GM21515 (cell line): ENCODE measurements around the gene CDH5.
"Not testable (repeated sequence)": the region's sequence is repeated elsewhere in the genome, so short reads cannot be mapped to it uniquely, and the experiment has no call there.

ENCODE experiments used
- ATAC-seq: cut with Tn5 transposase; IDR thresholded peaks from one replicate; pipeline ENCODE4 v1.9.1; 2021; ENCODE audit not compliant: unreplicated experiment

Gene CDH5

DNA sequence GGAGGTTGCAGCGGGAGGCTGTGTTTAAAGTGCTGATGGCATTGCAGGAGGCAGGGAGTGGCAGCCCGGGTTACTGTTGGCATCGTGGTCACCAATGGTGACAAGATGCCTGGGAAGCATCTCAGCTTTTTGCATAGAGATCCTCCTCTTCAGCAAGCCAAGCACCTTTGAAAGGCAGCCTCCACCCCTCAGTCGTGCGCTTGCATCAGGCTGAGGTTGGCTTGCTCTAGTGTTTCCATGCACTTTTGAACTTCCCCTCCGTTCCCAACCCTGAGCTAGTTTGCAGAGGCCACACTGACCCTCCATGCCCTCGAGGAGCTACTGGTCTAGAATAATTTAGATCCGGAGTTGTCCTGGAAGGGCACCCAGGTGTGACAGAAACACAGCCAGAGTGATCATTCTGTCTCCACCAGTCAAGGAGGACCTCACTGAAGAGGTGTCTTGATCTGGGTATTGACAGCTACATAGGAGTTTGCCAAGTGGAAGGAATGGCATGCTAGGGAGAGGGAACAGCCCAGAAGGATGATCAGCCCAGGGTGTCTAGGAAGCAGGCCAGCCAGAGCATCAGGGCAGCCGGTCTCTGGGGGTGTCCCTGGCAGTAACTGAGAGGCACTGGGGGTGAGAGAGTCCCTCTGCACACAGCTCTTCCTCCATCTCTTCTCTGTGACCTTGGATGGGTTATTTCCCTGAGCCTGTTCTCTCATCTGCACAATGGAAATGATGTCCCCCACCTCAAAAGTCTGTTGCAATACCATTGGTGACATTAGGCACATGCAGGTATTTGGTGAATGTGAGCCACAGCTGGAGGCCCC, 68.3 kb downstream of the CDH5 start:
- ATAC-seq, result no peak

DNA sequence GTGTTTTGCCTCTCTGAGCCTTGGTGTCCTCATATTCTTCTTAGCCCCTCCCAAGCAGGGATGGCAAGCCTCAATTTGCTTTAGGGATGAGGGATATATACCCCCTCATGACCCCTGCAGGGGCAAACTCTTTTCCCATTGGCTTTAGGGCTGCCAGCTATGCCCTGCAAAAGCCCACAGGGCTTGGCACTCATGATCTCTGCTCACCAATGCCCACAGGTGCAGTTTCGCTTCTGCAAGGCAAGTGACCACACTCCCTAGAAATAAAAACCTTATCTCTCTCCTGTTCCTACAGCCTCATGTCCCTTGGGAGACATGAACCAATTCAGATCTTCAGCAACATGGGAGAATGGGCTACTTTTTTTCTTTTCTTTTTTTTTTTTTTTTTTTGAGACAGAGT, 69.4 kb downstream of the CDH5 start:
- ATAC-seq, result no peak

DNA sequence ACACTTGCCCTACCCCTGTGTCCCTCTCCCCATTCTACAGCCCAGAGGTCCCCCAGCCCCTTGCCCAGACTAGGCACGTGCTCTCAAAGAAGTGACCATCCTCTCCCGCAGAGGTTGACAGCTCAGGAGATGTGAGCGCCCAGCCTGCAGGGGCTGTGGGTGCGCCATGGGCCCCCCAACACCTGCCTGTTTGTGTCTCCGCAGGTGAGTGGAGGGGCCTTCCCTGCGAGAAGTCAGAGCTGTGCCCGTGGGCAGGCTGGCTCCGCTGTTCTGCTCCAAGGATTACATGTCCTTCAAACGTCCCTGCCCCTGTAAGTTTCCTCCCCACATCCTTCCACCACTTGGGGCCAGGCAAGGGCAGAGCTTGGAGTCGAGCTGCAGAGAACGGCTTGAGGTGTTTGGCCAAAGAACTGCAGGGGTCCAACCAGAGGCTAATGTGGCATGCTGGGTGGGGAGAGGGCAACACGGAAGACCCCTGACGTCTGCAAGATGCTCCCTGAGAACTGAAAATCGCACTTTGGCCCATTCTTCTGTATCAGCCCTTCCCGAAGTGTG, 71.0 kb downstream of the CDH5 start:
- no peak for ATAC-seq

DNA sequence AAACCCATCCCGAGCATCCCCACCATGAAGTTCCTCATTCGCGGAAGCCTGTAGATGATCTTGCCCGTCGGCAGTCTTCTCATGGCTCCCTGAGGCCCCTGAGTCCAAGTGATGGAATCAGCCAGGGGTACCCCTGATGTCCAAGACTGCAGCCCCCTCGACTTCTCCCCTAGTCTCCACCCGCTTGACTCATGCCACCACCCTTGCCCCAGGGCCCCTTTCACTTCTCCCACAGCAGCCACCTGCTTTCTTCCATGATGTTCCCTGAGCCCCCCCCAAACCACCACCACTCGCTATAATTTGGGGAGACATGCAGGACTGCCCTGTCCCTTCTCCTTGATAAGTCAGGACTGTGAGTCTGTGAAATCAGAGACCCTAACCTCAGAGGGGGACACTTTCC, 72.0 kb downstream of the CDH5 start:
- no peak for ATAC-seq

DNA sequence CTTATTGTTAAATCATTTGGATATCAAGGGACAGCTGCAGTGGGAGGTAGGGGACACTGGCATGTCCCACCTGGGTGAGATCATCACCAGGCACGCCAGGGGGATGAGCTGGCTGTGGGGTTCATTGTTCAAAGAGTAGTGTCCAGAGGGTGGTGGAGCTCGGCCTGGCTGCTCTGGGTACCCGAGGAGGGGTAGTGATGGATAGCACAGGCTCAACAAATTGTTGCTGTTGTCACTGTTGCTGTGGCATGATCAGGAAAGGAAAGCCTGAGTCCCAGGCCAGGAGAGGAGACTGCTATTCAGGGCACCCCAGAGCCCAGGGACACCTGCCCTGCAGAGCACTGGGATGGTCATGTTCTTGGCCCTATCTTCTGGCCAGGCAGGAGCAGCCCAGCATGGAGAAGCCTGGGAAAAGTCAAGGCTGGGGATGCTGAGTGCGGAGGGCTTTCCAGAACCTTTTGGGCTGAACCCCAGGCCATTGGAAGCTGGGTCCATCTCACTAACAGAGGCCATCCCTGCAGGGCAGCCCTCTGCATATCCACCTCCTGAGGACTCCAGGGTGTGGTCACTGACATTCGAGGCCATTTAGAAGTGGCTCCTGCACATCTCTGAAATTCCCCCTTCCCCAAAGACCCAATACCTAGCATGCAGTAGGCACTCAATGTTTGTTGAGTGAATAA, 72.7 kb downstream of the CDH5 start:
- no peak for ATAC-seq

DNA sequence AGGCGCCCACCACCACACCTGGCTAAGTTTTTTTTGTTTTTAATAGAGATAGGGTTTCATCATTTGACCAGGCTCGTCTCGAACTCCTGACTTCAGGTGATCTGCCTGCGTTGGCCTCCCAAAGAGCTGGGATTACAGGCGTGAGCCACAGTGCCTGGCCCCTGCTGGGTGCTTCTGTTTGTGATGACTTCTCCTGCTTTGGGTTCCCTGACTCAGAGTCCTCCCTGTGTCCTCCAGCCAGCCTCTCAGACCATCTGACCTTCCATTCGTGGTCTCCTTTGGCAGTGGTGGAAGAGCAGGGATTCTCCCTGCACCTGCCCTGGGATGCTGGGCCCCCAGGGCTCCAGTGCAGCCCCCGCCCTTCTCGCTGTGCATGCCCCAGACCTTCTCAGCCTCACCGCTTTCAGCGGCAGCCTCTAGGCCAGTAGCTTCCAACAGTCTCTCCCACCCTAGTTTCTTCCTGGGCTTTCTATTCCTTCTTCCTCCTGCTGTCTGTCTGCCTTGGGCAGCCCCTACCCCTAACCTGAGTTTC, 73.8 kb downstream of the CDH5 start:
- ATAC-seq, result no peak

DNA sequence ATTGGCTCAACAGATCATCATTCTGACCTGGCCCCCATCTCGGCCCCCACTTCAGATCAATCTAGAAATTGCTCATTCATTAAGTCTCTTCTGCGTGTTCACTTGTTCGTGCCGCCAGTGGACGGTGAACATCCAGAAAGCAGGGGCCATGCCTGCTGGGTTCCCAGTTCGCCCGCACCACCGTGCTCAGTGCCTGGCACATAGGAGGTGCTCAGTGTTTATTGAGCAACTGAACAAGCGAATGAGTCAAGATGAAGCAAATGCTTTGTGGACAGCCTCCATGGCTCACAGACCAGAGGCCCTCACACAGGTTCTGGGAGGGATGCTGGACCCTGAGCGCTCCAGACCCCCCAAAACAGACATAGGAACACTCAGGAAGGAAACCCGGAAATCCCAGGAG, 74.5 kb downstream of the CDH5 start:
- ATAC-seq, result no peak

DNA sequence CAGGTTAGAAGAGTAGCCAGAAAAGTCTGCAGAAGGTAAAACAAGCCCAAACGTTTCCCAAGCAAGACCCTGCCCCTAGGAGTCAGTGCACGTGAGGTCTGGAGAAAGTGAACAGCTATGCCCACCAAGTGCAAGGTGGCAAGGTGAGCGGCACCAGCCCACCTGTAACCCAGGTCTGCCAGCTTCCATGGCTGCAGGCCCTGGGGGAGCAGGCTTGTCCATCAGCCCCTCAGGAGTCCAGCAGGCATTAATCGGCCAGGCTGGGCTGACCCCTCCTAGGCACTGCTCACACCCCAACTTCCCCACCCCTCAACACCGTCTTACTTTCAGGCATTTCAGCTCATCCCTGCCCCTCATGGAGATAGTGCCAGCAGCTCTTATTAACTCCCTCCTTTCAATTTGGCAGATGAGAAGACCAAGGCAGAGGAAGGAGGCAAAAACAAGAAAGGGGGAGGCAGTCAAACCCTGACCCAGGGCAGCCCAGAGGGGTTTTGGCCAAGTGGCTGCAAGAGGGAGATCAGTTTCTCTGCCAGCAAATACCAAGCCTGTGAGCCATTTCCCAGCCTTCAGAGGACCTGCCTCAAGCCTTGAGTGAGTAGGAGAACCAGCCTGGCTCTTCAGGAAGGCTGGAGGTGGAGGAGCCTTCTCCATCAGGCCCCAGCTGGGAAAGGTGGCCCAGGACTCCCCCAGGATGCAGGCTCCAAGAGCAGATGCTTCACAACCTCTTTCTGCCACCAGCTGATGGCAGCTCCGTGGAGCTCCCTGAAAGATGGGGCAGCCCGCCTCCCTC, 75.3 kb downstream of the CDH5 start:
- ATAC-seq, result no peak

DNA sequence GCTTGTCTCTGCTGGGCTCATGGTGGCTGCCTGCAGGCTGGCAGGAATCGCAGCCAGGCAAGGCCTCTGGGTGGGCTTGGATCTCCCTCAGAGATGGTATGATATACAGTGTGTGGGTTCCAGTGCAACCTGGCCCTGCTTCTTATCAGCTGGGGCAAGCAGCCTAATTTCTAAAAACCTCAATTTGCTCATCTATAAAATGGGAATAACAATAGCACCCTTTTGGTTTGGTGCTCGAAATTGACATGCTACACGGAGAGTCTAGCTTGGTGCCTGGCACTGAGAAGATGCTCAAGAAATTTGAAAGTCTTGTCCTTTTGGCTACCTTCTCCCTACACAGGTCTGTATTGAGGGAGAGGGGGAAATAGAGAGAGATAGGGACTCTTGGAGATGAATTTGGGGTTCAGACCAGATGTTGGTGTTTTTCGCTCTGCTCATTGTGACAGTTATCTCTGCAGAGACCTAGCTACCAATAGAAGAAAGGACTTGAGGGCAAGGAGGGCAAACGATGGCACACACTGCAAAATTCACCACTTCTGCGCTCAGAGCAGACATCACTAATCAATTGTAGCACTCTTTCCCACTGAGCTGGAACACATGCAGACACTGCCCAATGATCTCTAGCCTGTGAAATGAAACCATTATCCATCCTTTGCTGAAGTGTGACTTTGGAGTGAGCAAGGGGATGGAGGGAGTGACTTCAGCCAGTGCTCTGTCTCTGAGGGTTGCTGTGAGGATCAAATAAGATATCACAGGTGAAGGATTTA, 76.2 kb downstream of the CDH5 start:
- no peak for ATAC-seq

DNA sequence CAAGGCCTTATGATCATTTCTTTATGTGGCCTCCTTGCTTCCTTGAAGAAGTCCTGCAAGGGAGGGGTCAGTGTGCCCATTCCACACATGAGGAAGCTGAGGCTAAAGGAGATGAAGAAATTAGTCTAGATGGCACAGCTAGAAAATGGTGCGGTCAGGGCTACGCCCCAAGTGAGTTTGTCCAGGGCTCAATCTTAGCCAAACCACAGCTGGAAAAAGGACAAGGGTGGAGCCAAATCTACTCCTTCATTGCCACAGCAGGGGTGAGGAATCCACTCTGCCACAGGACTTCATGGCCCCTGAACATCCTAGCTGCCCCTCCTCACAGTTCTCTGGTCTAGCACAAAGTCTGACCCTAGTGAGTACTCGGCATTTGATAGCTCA, 76.8 kb downstream of the CDH5 start:
- ATAC-seq, result no peak

DNA sequence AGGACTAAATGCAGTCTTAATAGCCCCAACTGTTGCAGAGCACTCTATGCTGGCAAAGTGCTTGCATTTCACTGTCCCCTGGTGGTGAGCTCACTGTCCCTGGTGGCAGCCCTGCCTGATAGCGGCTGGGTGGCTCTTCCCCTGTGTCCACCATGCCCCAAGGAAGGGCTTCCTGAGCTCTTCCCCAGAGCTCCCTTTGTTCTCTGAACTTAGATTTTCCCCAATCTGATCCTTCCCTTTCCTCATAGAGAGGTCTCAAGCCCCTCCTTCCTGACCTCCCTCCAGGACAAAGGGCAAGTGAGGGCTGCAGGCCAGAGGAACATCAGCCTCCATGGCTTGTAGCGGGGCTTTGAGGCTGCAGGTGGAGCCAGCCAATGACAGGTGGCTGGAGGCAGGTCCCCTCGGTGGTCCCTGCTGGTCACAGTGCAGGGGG, 77.6 kb downstream of the CDH5 start:
- ATAC-seq, result no peak

DNA sequence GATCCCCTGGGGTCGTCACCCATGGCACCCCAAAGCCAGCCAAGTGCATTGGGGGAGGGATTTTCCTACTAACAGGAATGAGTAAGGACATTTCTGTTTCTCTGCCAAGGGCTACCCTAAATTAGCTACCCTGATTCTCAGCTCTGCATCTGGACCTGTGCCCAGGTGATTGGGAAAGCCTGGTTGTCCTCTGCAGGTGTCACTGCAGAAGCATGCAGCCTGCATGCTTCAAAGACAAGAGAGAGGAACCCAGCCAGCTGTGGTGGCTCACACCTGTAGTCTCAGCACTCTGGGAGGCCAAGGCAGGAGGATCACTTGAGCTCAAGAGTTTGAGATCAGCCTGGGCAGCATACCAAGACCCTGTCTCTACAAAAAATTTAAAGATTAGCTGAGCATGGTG, 80.2 kb downstream of the CDH5 start:
- no peak for ATAC-seq

DNA sequence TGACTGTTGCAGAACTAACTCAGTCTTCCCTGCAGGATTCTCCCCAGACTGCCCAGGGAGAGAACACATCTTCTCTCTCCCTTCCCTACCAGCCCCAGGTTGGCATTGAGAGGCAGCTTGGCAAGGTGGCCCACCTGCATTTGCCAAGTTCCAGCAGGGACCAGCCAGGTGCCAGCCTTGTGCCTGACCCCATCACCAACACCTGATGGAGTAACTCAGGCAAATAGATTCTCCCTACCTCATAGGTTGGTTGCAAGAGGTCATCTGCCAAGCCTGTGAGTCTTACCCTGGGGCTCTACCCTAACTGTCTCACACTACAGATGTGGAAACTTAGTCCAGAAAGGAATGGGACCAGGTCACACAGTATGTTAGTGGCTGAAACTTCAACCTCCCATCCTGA, 81.0 kb downstream of the CDH5 start:
- ATAC-seq, result no peak

DNA sequence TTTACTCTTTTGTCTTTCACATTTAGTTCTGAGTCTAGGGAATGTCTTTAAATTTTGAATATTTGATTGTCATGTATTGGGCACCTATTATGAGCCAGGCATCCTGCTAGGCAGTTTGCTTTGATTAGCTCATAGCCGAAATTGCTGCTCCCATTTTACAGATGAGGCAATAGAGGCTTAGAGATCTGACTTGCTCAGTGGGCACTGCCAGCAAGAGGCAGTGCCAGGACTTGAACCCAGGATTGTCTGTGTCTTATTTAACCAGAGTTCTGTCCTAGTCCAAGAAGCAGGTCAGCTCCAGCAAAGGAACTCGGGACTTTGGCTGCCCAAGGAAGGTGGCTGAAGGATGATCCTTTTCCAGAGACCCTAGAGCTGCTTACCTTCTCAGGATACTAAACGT, 85.1 kb downstream of the CDH5 start:
- ATAC-seq, result no peak

DNA sequence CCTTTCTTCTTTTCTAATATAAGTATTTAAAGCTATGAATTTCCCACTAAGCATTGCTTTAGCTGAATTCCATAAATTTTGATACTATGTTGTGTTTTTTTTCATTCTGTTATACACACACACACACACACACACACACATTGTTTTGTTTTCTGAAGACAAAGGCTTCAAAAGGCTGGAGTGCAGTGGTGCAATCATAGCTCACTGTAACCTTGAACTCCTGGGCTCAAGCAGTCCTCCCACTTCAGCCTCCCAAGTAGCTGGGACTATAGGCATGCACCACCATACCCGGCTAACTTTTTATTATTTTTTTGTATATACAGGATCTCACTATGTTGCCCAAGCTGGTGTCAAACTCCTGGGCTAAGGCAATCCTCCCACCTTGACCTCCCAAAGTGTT, 86.7 kb downstream of the CDH5 start:
- not testable (repeated sequence) for ATAC-seq
